Ishikawa (cell line): ENCODE data around the gene RPTOR.

ENCODE experiments used
- CEBPB ChIP-seq: IDR thresholded peaks from 2 replicates; pipeline ENCODE4 v1.6.1; 2012
- CREB1 ChIP-seq: IDR thresholded peaks from 2 replicates; pipeline ENCODE4 v1.6.1; 2012; ENCODE audit warnings: low read depth
- EGR1 ChIP-seq: IDR thresholded peaks from 2 replicates; pipeline ENCODE4 v1.6.1; 2012
- EP300 ChIP-seq: IDR thresholded peaks from 2 replicates; pipeline ENCODE4 v1.6.1; 2012; ENCODE audit warnings: borderline replicate concordance
- FOXM1 ChIP-seq: IDR thresholded peaks from 2 replicates; pipeline ENCODE4 v1.6.1; 2012; ENCODE audit warnings: low read depth, borderline replicate concordance
- NFIC ChIP-seq: IDR thresholded peaks from 2 replicates; pipeline ENCODE4 v1.6.1; 2012
- RAD21 ChIP-seq: IDR thresholded peaks from 2 replicates; pipeline ENCODE4 v1.6.1; 2012; ENCODE audit warnings: low read depth
- TAF1 ChIP-seq: IDR thresholded peaks from 2 replicates; pipeline ENCODE4 v1.6.1; 2012; ENCODE audit warnings: low read depth, mild to moderate bottlenecking
- TCF12 ChIP-seq: IDR thresholded peaks from 2 replicates; pipeline ENCODE4 v1.6.1; 2012; ENCODE audit warnings: low read depth
- TEAD4 ChIP-seq: IDR thresholded peaks from 2 replicates; pipeline ENCODE4 v1.6.1; 2012
- YY1 ChIP-seq: IDR thresholded peaks from 2 replicates; pipeline ENCODE4 v1.6.1; 2012; ENCODE audit warnings: low read depth
- ZBTB7A ChIP-seq: IDR thresholded peaks from 2 replicates; pipeline ENCODE4 v1.6.1; 2012; ENCODE audit warnings: low read depth
- TF ChIP-seq, protein P1 (sequence below): IDR thresholded peaks from 2 replicates; pipeline ENCODE4 v1.6.1; 2012
- TF ChIP-seq, protein P2 (sequence below): IDR thresholded peaks from 2 replicates; pipeline ENCODE4 v1.6.1; 2012; ENCODE audit warnings: low read depth, mild to moderate bottlenecking
- TF ChIP-seq, protein P3 (sequence below): IDR thresholded peaks from 2 replicates; pipeline ENCODE4 v1.6.1; 2012

Gene RPTOR

GRCh38 chr17:80544655-80545498, at the start of gene RPTOR:
Gene RPTOR (plus strand): TSS chr17:80544838. CDS start chr17:80545630, 792 bp downstream.
- TF ChIP-seq CEBPB = no peak
- TF ChIP-seq FOXM1 = no peak
- peak; percentile 71; the same call in 1 of the 2 replicates for TF ChIP-seq TCF12
- TF ChIP-seq TEAD4 = peak; percentile 41; the same call in 1 of the 2 replicates
- TF ChIP-seq EP300 = peak; percentile 27; the same call in 1 of the 2 replicates
- TF ChIP-seq, protein P1, sequence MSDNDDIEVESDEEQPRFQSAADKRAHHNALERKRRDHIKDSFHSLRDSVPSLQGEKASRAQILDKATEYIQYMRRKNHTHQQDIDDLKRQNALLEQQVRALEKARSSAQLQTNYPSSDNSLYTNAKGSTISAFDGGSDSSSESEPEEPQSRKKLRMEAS = peak; percentile 92
- TF ChIP-seq RAD21 = no peak
- TF ChIP-seq TAF1 = peak; percentile 97
- TF ChIP-seq CREB1 = no peak
- TF ChIP-seq YY1 = peak; percentile 99
- TF ChIP-seq, protein P2, sequence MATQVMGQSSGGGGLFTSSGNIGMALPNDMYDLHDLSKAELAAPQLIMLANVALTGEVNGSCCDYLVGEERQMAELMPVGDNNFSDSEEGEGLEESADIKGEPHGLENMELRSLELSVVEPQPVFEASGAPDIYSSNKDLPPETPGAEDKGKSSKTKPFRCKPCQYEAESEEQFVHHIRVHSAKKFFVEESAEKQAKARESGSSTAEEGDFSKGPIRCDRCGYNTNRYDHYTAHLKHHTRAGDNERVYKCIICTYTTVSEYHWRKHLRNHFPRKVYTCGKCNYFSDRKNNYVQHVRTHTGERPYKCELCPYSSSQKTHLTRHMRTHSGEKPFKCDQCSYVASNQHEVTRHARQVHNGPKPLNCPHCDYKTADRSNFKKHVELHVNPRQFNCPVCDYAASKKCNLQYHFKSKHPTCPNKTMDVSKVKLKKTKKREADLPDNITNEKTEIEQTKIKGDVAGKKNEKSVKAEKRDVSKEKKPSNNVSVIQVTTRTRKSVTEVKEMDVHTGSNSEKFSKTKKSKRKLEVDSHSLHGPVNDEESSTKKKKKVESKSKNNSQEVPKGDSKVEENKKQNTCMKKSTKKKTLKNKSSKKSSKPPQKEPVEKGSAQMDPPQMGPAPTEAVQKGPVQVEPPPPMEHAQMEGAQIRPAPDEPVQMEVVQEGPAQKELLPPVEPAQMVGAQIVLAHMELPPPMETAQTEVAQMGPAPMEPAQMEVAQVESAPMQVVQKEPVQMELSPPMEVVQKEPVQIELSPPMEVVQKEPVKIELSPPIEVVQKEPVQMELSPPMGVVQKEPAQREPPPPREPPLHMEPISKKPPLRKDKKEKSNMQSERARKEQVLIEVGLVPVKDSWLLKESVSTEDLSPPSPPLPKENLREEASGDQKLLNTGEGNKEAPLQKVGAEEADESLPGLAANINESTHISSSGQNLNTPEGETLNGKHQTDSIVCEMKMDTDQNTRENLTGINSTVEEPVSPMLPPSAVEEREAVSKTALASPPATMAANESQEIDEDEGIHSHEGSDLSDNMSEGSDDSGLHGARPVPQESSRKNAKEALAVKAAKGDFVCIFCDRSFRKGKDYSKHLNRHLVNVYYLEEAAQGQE = peak; percentile 20; the same call in 1 of the 2 replicates
- TF ChIP-seq, protein P3, sequence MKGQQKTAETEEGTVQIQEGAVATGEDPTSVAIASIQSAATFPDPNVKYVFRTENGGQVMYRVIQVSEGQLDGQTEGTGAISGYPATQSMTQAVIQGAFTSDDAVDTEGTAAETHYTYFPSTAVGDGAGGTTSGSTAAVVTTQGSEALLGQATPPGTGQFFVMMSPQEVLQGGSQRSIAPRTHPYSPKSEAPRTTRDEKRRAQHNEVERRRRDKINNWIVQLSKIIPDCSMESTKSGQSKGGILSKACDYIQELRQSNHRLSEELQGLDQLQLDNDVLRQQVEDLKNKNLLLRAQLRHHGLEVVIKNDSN = 0 out of 2 replicates have a peak, but pooled peaks have one; percentile 33
- peak; percentile 56; the same call in 1 of the 2 replicates for TF ChIP-seq EGR1

GRCh38 chr17:80497726-80498241, 46.9 kb upstream of the RPTOR start:
- TF ChIP-seq, protein P2 = no peak

DNA sequence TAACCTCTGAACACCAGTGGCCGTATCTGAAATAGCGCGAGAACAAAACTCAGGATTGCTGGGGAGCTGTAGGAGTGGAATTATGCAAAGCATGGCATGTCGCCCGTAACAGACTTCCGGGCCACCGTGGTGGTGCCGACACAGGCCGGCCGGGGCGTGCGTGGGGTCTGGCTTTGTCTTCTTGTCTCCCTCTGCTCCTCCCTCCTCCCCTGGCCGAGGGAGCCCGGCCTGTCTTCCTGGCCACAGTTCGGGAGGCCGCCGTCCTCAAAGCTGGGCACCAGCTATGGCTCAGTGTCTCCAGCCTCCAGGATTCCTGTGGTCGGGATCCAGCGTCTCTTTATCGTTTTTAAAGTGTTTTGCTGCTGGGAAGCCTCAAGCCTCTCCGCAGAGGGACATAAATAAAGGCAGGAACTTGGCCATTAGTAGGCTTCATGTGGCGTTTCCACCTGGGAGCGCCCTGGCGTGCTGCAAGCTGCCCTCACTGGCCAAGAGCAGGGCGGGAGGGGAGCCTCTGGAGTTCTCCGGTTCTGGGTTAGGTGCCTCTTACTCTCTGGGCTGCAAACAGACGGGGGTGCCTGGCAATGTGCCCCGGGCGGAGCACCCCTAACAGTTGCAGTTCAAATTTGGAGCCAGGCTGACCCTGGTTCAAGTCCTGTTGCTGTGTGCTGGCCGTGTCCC, 46.3 kb upstream of the RPTOR start:
- TF ChIP-seq EGR1 (no peak), TCF12 (no peak), CREB1 (no peak), FOXM1 (no peak), ZBTB7A (no peak), TEAD4 (no peak), EP300 (no peak), RAD21 (no peak), CEBPB (no peak), YY1 (no peak), NFIC (no peak), TAF1 (no peak)
- TF ChIP-seq, protein P1 = no peak
- TF ChIP-seq, protein P3 = no peak
- TF ChIP-seq, protein P2 = no peak

DNA sequence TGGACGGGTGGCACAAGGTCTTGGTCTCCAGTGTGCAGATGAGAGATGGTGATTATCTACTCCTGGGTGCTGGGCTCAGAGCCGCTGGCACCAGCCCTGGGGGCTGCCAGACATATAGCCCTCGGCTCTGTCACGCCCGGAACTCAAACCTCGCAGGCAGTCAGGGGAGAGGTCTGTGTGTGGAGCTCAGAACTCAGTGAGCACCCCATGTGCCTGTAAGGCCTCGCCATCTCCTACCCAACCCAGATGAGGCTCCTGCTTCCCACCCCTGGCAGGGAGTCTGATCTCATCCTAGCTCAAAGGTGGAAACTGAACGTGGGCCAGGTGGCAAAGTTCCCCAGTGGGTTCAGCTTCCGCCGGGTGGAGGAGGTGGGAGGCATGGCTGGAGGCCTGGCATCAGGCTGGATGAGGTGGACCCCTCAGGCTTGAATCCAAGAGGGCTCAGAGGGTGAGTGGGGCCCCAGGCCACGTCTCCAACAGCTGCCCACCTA, 45.7 kb upstream of the RPTOR start:
- TF ChIP-seq TAF1 (no peak), TEAD4 (no peak)
